Upper lobe of left lung (tissue), 4 donors: ENCODE results near the gene PTPRH.

ENCODE experiments used
- EP300 ChIP-seq, 4 donors: sonication (generic); formaldehyde crosslinking; IDR thresholded peaks; one replicate each; pipeline ENCODE4 v1.5.1; 2017; ENCODE audit warnings: antibody characterized with exemption in 4 of 4, control low read depth in 2 of 4
- POLR2A ChIP-seq, 4 donors: fragments of 450-650 bp; IDR thresholded peaks; one replicate each; pipeline ENCODE4 v1.5.1; 2016 to 2017; ENCODE audit warnings: antibody characterized with exemption in 4 of 4, mild to moderate bottlenecking in 2 of 4
- POLR2AphosphoS5 ChIP-seq, 2 donors: sonication (generic); formaldehyde crosslinking; IDR thresholded peaks; one replicate each; pipeline ENCODE4 v1.5.1; 2017; ENCODE audit warnings: antibody characterized with exemption in 2 of 2
- TF ChIP-seq, protein P1 (sequence below), 6 experiments: fragments of 450-650 bp in 4 of 6; fragments of 200-600 bp in 2 of 6; sonication (generic) in 2 of 6; IDR thresholded peaks; one replicate each; pipeline ENCODE4 v1.5.1; 2016 to 2019; ENCODE audit warnings: antibody characterized with exemption in 6 of 6

- TF ChIP-seq, protein P1, sequence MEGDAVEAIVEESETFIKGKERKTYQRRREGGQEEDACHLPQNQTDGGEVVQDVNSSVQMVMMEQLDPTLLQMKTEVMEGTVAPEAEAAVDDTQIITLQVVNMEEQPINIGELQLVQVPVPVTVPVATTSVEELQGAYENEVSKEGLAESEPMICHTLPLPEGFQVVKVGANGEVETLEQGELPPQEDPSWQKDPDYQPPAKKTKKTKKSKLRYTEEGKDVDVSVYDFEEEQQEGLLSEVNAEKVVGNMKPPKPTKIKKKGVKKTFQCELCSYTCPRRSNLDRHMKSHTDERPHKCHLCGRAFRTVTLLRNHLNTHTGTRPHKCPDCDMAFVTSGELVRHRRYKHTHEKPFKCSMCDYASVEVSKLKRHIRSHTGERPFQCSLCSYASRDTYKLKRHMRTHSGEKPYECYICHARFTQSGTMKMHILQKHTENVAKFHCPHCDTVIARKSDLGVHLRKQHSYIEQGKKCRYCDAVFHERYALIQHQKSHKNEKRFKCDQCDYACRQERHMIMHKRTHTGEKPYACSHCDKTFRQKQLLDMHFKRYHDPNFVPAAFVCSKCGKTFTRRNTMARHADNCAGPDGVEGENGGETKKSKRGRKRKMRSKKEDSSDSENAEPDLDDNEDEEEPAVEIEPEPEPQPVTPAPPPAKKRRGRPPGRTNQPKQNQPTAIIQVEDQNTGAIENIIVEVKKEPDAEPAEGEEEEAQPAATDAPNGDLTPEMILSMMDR (IDR thresholded peaks at IDR 0.05): no peak
- TF ChIP-seq POLR2A (IDR thresholded peaks at IDR 0.05) (no peak), POLR2AphosphoS5 (IDR thresholded peaks at IDR 0.05) (no peak), EP300 (IDR thresholded peaks at IDR 0.05) (no peak)
Observed at GRCh38 chr19:55228015-55228391, 18.7 kb upstream of the PTPRH start.
